ENCODE data around the gene FOXN3. TPM values are rescaled to one million over a fixed set of nuclear protein-coding genes. Genes with fewer than 3 reads are reported as not detected.

FOXN3 gene, protein sequence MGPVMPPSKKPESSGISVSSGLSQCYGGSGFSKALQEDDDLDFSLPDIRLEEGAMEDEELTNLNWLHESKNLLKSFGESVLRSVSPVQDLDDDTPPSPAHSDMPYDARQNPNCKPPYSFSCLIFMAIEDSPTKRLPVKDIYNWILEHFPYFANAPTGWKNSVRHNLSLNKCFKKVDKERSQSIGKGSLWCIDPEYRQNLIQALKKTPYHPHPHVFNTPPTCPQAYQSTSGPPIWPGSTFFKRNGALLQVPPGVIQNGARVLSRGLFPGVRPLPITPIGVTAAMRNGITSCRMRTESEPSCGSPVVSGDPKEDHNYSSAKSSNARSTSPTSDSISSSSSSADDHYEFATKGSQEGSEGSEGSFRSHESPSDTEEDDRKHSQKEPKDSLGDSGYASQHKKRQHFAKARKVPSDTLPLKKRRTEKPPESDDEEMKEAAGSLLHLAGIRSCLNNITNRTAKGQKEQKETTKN
- polyA plus RNA-seq (2011; rRNA removed) (41.8 and 46.5 TPM in 2 replicates), polyA minus RNA-seq (2011; rRNA and poly(A)+ RNA removed) (67.8 and 89.4 TPM in 2 replicates)

DNA sequence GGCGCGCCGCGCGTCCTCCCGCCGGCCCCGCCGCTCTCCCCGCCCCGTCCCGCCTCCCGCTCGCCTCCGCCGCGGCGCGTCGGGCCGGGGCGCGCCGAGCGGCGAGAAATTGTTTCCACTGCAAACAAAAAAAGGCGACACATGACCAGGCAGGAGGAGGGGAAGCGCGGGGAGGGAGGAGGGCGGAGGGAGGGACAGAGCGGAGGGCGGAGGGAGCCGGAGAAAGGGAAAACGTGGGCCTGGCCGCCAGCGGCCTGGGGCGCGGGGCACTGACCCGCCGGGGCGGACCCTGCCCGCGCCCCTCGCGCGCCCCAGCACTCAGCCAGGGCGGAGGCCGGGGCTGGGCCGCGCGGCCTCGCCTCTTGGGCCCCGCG is at the start of gene FOXN3:
TSS of gene FOXN3 (minus strand) at position 143 of the 374 bp plus-strand sequence. CDS start 4,757 bp downstream, outside the sequence.
- TF ChIP-seq, protein P1, sequence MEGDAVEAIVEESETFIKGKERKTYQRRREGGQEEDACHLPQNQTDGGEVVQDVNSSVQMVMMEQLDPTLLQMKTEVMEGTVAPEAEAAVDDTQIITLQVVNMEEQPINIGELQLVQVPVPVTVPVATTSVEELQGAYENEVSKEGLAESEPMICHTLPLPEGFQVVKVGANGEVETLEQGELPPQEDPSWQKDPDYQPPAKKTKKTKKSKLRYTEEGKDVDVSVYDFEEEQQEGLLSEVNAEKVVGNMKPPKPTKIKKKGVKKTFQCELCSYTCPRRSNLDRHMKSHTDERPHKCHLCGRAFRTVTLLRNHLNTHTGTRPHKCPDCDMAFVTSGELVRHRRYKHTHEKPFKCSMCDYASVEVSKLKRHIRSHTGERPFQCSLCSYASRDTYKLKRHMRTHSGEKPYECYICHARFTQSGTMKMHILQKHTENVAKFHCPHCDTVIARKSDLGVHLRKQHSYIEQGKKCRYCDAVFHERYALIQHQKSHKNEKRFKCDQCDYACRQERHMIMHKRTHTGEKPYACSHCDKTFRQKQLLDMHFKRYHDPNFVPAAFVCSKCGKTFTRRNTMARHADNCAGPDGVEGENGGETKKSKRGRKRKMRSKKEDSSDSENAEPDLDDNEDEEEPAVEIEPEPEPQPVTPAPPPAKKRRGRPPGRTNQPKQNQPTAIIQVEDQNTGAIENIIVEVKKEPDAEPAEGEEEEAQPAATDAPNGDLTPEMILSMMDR (IDR thresholded peaks at IDR 0.05; ENCODE audit: low read depth, low read length) = no peak
- Histone ChIP-seq H3K4me3 (ENCODE audit: low read depth, low read length) (peak within 1 kb of the TSS; percentile 78), H3K9me3 (ENCODE audit: control insufficient read depth, insufficient read depth, low read length) (peaks cover 4% of the 10 kb centered on the region; the same call in 1 of the 2 replicates), H3K27ac (ENCODE audit: low read depth, low read length) (peak within 1 kb of the TSS; percentile 85), H3K27me3 (ENCODE audit: control insufficient read depth, insufficient read depth, low read length) (no peaks in the 10 kb centered on the region)
- ChIA-PET POLR2A (no interaction called here), CTCF (no interaction called here)
- DNase-seq (ENCODE audit: low read depth, low spot score) = peak; percentile 68

DNA sequence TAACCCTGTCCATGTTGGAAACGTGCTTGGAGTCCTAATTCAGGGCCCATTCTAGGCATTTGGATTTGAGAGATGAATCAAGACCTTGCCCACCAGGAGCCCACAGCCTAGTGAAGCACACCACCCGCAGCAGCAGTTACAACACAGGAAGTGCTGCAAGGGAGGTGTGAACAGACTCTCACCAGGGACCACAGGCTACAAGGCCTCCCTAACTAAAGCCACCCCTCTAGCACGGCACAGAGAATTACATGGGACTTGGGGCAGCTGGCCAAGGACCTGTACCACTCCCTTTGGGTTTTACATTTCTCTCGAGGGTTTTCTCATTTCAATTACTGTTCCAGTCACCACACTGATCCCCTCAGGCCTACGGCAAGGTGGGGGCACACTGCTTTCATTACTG is 49.5 kb upstream of the FOXN3 start:
- CTCF ChIA-PET = no interaction called here
- no peak overlapping the region for H3K27ac ChIP-seq (ENCODE audit: low read depth, low read length)
- POLR2A ChIA-PET = interaction anchor here (0.6 kb wide), 1 partner anchor 83 kb away, joined by 3 read pairs; no protein-coding TSS in a partner anchor
- DNase-seq (ENCODE audit: low read depth, low spot score) = no peak
- no peaks in the 10 kb centered on the region for H3K27me3 ChIP-seq (ENCODE audit: control insufficient read depth, insufficient read depth, low read length)
- H3K9me3 ChIP-seq (ENCODE audit: control insufficient read depth, insufficient read depth, low read length) = no peaks in the 10 kb centered on the region; the same call in 1 of the 2 replicates
- no peak overlapping the region for H3K4me3 ChIP-seq (ENCODE audit: low read depth, low read length)
- TF ChIP-seq, protein P1 (IDR thresholded peaks at IDR 0.05; ENCODE audit: low read depth, low read length) = no peak

DNA sequence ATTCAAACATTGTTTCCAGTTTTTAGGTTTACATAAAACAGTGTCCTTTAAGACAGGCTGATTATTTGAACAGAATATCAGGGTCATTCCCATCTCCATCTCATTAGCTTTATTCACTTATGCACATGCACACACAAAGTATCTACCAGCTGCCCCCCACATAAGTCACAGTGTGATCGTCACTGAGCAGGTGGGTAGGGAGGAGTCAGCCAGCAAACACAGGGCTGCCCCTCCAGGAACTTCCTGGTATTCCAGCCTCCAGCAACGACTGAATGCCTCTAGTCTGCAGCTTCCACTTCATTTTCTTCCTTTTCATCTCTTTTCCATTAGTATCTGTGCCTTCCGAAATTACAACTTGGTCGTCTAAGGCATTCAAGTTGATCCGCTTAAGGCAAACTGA is 48.8 kb upstream of the FOXN3 start:
- Histone ChIP-seq H3K27ac (ENCODE audit: low read depth, low read length) (no peak overlapping the region), H3K27me3 (ENCODE audit: control insufficient read depth, insufficient read depth, low read length) (no peaks in the 10 kb centered on the region), H3K9me3 (ENCODE audit: control insufficient read depth, insufficient read depth, low read length) (no peaks in the 10 kb centered on the region; the same call in 1 of the 2 replicates), H3K4me3 (ENCODE audit: low read depth, low read length) (no peak overlapping the region)
- DNase-seq (ENCODE audit: low read depth, low spot score) = no peak
- POLR2A ChIA-PET = no interaction called here
- TF ChIP-seq, protein P1 (IDR thresholded peaks at IDR 0.05; ENCODE audit: low read depth, low read length) = no peak
- CTCF ChIA-PET = no interaction called here

DNA sequence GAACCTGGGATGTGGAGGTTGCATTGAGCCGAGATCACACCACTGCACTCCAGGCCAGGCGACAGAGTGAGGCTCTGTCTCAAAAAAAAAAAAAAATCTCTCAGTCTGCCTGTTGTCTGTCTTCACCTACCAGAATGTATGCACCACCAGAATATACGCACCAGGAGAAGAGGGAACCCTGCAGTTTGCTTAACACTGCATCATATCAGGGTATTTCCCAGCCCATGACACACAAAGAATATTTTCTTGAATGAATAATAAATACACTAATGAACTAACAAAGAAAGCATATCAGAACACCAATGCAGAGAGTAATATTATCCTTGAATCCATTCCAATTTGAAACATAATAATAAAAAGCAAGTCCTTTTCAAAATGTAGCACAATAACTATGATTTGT is 44.2 kb upstream of the FOXN3 start:
- Histone ChIP-seq H3K27ac (ENCODE audit: low read depth, low read length) (no peak overlapping the region), H3K9me3 (ENCODE audit: control insufficient read depth, insufficient read depth, low read length) (no peaks in the 10 kb centered on the region; the same call in 1 of the 2 replicates), H3K27me3 (ENCODE audit: control insufficient read depth, insufficient read depth, low read length) (no peaks in the 10 kb centered on the region), H3K4me3 (ENCODE audit: low read depth, low read length) (no peak overlapping the region)
- TF ChIP-seq, protein P1 (IDR thresholded peaks at IDR 0.05; ENCODE audit: low read depth, low read length) = no peak
- DNase-seq (ENCODE audit: low read depth, low spot score) = no peak
- CTCF ChIA-PET = interaction anchor here (0.7 kb wide), 1 partner anchor 848 kb away, joined by 3 read pairs; no protein-coding TSS in a partner anchor
- POLR2A ChIA-PET = no interaction called here
